GM23338 (cell line): Measurements from ENCODE around the gene GALNT14. TPM values are rescaled to one million over a fixed set of nuclear protein-coding genes. Genes with fewer than 3 reads are reported as not detected.

Experiments
- ATAC-seq: fragments of 200-7000 bp; cut with Tn5 transposase; 3 replicates; pipeline ENCODE4 v1.9.1; 2020
- DNase-seq: peaks from one replicate; pipeline ENCODE4 v3.0.0-alpha.2; 2015; ENCODE audit warnings: low spot score
- H2AFZ ChIP-seq: fragments of 200-600 bp; sonication (generic); 2 replicates; pipeline ENCODE4 v1.8.0; 2016; ENCODE audit warnings: antibody characterized with exemption, mild to moderate bottlenecking, moderate library complexity
- H3F3A ChIP-seq: fragments of 200-600 bp; sonication (generic); replicated peaks from 2 replicates; pipeline ENCODE4 v1.8.0; 2017; ENCODE audit warnings: antibody characterized with exemption, mixed run types, low read depth
- H3K27ac ChIP-seq: fragments of 200-600 bp; sonication (generic); 2 replicates; pipeline ENCODE4 v1.6.1; 2016; ENCODE audit warnings: low read depth
- H3K27me3 ChIP-seq: fragments of 200-600 bp; sonication (generic); 2 replicates; pipeline ENCODE4 v1.8.0; 2016; ENCODE audit warnings: mild to moderate bottlenecking, mixed run types, moderate library complexity; ENCODE audit not compliant: insufficient read depth
- H3K36me3 ChIP-seq: fragments of 200-600 bp; sonication (generic); 2 replicates; pipeline ENCODE4 v1.8.0; 2016; ENCODE audit warnings: mild to moderate bottlenecking; ENCODE audit not compliant: insufficient read depth
- H3K4me1 ChIP-seq: fragments of 200-600 bp; sonication (generic); 2 replicates; pipeline ENCODE4 v1.8.0; 2016; ENCODE audit warnings: mild to moderate bottlenecking, moderate library complexity; ENCODE audit not compliant: insufficient read depth
- H3K4me2 ChIP-seq: fragments of 200-600 bp; sonication (generic); 2 replicates; pipeline ENCODE4 v1.7.1; 2017; ENCODE audit warnings: mixed run types
- H3K4me3 ChIP-seq: fragments of 200-600 bp; sonication (generic); 2 replicates; pipeline ENCODE4 v1.6.1; 2016; ENCODE audit warnings: mixed run types
- H3K79me2 ChIP-seq: fragments of 200-600 bp; sonication (generic); replicated peaks from 2 replicates; pipeline ENCODE4 v1.8.0; 2017; ENCODE audit warnings: mild to moderate bottlenecking; ENCODE audit not compliant: insufficient read depth
- H3K9me2 ChIP-seq: fragments of 200-600 bp; sonication (generic); 2 replicates; pipeline ENCODE4 v1.8.0; 2017; ENCODE audit not compliant: insufficient read depth
- H4K20me1 ChIP-seq: fragments of 200-600 bp; sonication (generic); replicated peaks from 2 replicates; pipeline ENCODE4 v1.8.0; 2017; ENCODE audit warnings: mild to moderate bottlenecking; ENCODE audit not compliant: insufficient read depth
- H3K27ac Mint-ChIP-seq: 2 replicates; pipeline ENCODE4 v1.8.0; 2020; ENCODE audit warnings: inconsistent platforms, mild to moderate bottlenecking, moderate library complexity, mixed read lengths
- H3K27me3 Mint-ChIP-seq: 3 replicates; pipeline ENCODE4 v1.8.0; 2022; ENCODE audit warnings: low read depth, mild to moderate bottlenecking, moderate library complexity, mixed read lengths, inconsistent platforms; ENCODE audit not compliant: insufficient read depth, poor library complexity
- H3K36me3 Mint-ChIP-seq: 3 replicates; pipeline ENCODE4 v1.8.0; 2021; ENCODE audit warnings: low read depth, mild to moderate bottlenecking, inconsistent platforms, moderate library complexity, mixed read lengths
- H3K4me1 Mint-ChIP-seq: 3 replicates; pipeline ENCODE4 v1.8.0; 2020; ENCODE audit warnings: mild to moderate bottlenecking, inconsistent platforms, mixed read lengths
- H3K4me3 Mint-ChIP-seq: 3 replicates; pipeline ENCODE4 v1.8.0; 2021; ENCODE audit warnings: moderate library complexity, mild to moderate bottlenecking, inconsistent platforms, mixed read lengths
- H3K9me3 Mint-ChIP-seq: 3 replicates; pipeline ENCODE4 v1.8.0; 2020; ENCODE audit warnings: moderate library complexity, mild to moderate bottlenecking, inconsistent platforms, mixed read lengths
- ETS1 ChIP-seq: IDR thresholded peaks from 2 replicates; pipeline ENCODE4 v1.6.1; 2016; ENCODE audit warnings: antibody characterized with exemption
- EZH2 ChIP-seq: fragments of 200-600 bp; sonication (generic); IDR thresholded peaks from one replicate; pipeline ENCODE4 v1.8.0; 2017; ENCODE audit warnings: antibody characterized with exemption, mild to moderate bottlenecking, low read depth; ENCODE audit not compliant: unreplicated experiment
- EZH2phosphoT487 ChIP-seq: fragments of 200-600 bp; sonication (generic); IDR thresholded peaks from one replicate; pipeline ENCODE4 v1.8.1; 2018; ENCODE audit warnings: antibody characterized with exemption; ENCODE audit not compliant: unreplicated experiment
- JUNB ChIP-seq: IDR thresholded peaks from one replicate; pipeline ENCODE4 v1.6.1; 2016; ENCODE audit warnings: antibody characterized with exemption; ENCODE audit not compliant: unreplicated experiment
- NANOG ChIP-seq: IDR thresholded peaks from 2 replicates; pipeline ENCODE4 v1.6.1; 2016; ENCODE audit warnings: antibody characterized with exemption, borderline replicate concordance
- POLR2AphosphoS5 ChIP-seq: IDR thresholded peaks from 2 replicates; pipeline ENCODE4 v1.6.1; 2016; ENCODE audit warnings: antibody characterized with exemption, low read depth
- ZNF462 ChIP-seq: fragments of 250-450 bp; sonication (Bioruptor Pico); IDR thresholded peaks from 2 replicates; pipeline ENCODE4 v1.5.0; 2020; ENCODE audit warnings: mild to moderate bottlenecking, moderate library complexity
- polyA plus RNA-seq: library from polyadenylated mRNA; unstranded; fragments of >200 nt; fragmentation: Nextera tagmentation; extraction: Ambion mirVana; gene quantifications from 2 replicates; pipeline ENCODE4 v1.2.1, GENCODE V29; 2016
- total RNA-seq: library from RNA; depleted of rRNA; stranded (reverse); fragments of >200 nt; shearing (Covaris generic); gene quantifications from 2 replicates; pipeline ENCODE4 v1.2.3, GENCODE V29; 2014
- TF ChIP-seq, protein P1 (sequence below): IDR thresholded peaks from one replicate; pipeline ENCODE4 v1.6.1; 2018; ENCODE audit warnings: antibody characterized with exemption; ENCODE audit not compliant: unreplicated experiment

GALNT14 gene
- total and polyA plus RNA-seq, 2 experiments from 2014 or later, result 5.4 to 7.7 TPM

- TF ChIP-seq, protein P1, sequence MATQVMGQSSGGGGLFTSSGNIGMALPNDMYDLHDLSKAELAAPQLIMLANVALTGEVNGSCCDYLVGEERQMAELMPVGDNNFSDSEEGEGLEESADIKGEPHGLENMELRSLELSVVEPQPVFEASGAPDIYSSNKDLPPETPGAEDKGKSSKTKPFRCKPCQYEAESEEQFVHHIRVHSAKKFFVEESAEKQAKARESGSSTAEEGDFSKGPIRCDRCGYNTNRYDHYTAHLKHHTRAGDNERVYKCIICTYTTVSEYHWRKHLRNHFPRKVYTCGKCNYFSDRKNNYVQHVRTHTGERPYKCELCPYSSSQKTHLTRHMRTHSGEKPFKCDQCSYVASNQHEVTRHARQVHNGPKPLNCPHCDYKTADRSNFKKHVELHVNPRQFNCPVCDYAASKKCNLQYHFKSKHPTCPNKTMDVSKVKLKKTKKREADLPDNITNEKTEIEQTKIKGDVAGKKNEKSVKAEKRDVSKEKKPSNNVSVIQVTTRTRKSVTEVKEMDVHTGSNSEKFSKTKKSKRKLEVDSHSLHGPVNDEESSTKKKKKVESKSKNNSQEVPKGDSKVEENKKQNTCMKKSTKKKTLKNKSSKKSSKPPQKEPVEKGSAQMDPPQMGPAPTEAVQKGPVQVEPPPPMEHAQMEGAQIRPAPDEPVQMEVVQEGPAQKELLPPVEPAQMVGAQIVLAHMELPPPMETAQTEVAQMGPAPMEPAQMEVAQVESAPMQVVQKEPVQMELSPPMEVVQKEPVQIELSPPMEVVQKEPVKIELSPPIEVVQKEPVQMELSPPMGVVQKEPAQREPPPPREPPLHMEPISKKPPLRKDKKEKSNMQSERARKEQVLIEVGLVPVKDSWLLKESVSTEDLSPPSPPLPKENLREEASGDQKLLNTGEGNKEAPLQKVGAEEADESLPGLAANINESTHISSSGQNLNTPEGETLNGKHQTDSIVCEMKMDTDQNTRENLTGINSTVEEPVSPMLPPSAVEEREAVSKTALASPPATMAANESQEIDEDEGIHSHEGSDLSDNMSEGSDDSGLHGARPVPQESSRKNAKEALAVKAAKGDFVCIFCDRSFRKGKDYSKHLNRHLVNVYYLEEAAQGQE, result no peak
- TF ChIP-seq EZH2phosphoT487 (no peak), NANOG (no peak), JUNB (no peak)
Observed at GRCh38 chr2:30978044-30978443, 160.2 kb downstream of the GALNT14 start (continued).

- Mint-ChIP-seq H3K27me3 (no peaks in the 10 kb centered on the region), H3K4me3 (no peak overlapping the region), H3K36me3 (no peaks in the 10 kb centered on the region; the same call in 2 of the 3 replicates), H3K27ac (no peak overlapping the region), H3K9me3 (no peaks in the 10 kb centered on the region), H3K4me1 (peaks cover 12% of the 10 kb centered on the region)
- H3K9me2 ChIP-seq, result no peaks in the 10 kb centered on the region
- no peaks in the 10 kb centered on the region for H3K4me1 ChIP-seq
- no peaks in the 10 kb centered on the region for H3K36me3 ChIP-seq
- DNase-seq, result no peak
- no peak overlapping the region for H3K4me2 ChIP-seq
- H3K27me3 ChIP-seq, result no peaks in the 10 kb centered on the region
- ATAC-seq, result no peak
- H3K4me3 ChIP-seq, result no peak overlapping the region
- no peaks in the 10 kb centered on the region for H3F3A ChIP-seq
- H3K27ac ChIP-seq, result no peak overlapping the region
- H3K79me2 ChIP-seq, result no peaks in the 10 kb centered on the region
- H4K20me1 ChIP-seq, result no peaks in the 10 kb centered on the region
- no peak overlapping the region for H2AFZ ChIP-seq
- TF ChIP-seq ETS1, result no peak
- TF ChIP-seq POLR2AphosphoS5, result no peak
- no peak for TF ChIP-seq EZH2
- no peak for TF ChIP-seq JUNB
- TF ChIP-seq ZNF462 (CRISPR knock-in tag), result no peak
- TF ChIP-seq, protein P1, result no peak
Observed at GRCh38 chr2:30975156-30975555, 163.1 kb downstream of the GALNT14 start.
